Activated CD8-positive, alpha-beta memory T cell treated with anti-CD3 and anti-CD28 coated beads for 36 hours (primary cell): ENCODE data around the gene NHLRC4. TPM values are rescaled to one million over a fixed set of nuclear protein-coding genes. Genes with fewer than 3 reads are reported as not detected.

ENCODE experiments used
- CTCF ChIA-PET: fragments of 350-600 bp; sonication (Branson Sonifier 250); formaldehyde crosslinking; loops from one replicate; lab custom pipeline; 2021; ENCODE audit warnings: antibody characterized with exemption; lab: Charles Lee
- POLR2A ChIA-PET: fragments of 350-600 bp; sonication (Branson Sonifier 250); formaldehyde crosslinking; loops from one replicate; lab custom pipeline; 2021; ENCODE audit warnings: antibody characterized with exemption; lab: Charles Lee
- total RNA-seq, 2 experiments: library from RNA; stranded (reverse); gene quantifications; one replicate each; pipeline ENCODE4 v1.2.3, GENCODE V29; 2021

The NHLRC4 gene
- total RNA-seq, 2 experiments from 2014 or later: 0.25 to 0.27 TPM

DNA sequence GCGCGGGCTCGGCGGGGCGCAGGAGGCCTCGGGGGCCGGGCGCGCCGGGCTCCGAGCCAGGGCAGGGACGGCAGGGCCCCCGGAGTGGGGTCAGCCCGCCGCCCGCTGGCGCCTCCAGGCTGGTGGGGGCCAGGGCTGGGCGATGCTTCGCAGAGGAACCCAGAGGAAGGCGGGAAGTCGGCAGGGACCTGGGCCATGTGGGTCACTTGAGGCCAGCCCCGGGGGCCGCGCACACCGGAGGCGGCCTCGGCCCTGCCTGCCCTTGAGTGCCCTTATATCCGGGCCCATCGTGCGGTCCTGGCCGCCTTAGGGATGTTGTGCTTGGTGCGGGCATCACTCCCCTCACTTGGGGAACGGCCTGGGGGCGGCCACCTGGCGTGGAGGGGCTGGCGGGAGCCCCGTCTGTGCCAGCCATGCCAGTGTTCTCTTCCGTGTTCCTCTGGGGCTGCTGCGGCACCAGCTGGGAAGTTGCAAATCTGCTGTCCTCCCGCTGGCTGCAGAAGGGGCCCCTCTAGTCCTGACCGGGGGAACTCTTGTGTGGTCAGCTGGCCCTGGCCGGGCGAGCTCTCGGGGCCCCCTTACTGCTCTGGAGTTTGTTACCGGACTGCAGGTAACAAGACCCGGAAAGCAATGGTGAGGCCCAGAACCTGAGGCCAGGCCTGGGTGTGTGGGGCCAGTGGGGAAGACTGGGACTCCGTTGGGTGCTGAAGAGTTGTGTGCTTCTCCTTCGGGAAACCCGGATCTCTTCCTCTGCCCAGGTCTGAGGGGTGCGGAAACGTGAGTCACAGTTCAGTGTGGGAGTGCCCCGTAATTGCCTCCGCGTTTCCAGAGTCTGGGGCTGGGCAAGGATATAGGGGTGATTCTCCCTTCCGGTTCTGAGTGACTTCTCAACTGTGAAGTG is 38.4 kb upstream of the NHLRC4 start:
- CTCF ChIA-PET: interaction anchor here (0.8 to 1.7 kb wide), 3 partner anchors 60 to 421 kb away, joined by 3 to 4 read pairs (median 3); partner anchors contain the start of gene RAB11FIP3
- POLR2A ChIA-PET: interaction anchor here (1.2 kb wide), 1 partner anchor 146 kb away, joined by 3 read pairs; no protein-coding TSS in a partner anchor

DNA sequence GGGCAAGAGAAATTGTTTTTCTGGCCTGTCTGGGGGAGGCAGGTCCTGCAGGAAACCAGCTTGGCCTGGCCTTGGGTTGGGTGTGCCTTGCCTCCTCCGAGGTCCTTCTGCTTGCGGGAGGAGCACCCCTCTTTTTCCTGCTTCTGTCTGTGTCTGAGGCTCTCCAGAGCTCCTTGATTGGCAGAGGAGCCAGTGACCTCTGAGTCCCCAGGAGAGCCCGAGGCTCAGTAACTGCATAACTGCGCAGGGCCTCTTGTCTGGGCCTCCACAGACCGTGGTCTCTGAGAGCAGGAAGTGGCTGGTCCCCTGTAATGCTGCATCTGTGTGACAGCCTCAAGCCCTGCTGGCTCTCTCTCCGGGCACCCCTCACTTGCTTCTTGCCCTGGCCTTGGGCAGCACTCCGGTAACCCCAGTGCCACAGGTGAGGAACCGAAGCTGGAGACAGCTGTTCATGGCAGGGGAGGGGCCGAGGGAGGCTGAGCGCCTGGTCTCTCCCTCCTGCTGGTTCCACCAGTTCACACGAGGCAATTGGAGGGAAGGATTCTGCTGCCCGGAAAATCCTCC is 37.7 kb upstream of the NHLRC4 start:
- CTCF ChIA-PET: interaction anchor here (0.8 kb wide), 1 partner anchor 422 kb away, joined by 3 read pairs; no protein-coding TSS in a partner anchor

GRCh38 chr16:530111-530817 is 36.5 kb upstream of the NHLRC4 start:
- CTCF ChIA-PET: interaction anchor here (0.8 kb wide), 1 partner anchor 49 kb away, joined by 3 read pairs; no protein-coding TSS in a partner anchor
- POLR2A ChIA-PET: interaction anchor here (0.7 kb wide), 1 partner anchor 107 kb away, joined by 3 read pairs; no protein-coding TSS in a partner anchor

More for the DNA sequence above, 37.7 kb upstream of the NHLRC4 start:
- POLR2A ChIA-PET: no interaction called here

GRCh38 chr16:531494-532125 is 35.2 kb upstream of the NHLRC4 start:
- POLR2A ChIA-PET: no interaction called here
- CTCF ChIA-PET: no interaction called here

DNA sequence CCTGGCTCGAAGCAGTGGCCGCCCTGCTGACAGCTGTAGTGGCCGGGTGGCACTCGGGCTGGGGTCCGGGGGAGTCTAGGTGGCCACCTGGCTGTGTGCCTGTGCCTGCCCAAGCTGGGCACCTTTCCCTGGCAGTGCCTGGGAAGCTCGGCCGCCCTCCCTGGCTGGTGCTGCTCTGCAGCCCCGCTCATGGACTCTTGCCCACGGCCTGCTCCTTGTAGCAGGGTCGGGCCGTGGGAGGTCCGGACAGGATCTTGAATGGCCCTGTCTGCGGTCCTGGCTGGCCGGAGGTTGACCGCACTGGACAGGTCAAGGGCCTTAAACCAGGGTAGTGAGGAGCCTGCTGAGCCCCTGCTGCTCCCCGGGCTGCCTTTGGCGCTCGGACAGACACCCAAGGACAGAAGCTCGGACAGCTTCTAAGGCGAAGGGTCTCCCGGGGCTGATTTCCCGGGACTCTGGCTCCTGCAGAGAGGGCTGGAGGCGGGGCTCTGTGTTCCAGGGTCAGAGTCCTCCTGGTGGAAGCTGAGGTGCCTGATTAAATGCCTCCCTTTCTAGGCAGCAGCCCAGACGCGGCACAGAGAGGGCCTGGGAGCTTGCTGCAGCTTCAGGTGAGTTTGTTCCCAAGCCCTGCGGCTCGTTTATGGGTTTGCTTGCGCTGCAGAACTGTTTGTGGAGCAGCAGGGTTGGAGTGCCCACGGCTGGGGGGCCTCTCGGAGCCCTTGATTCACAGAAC is 33.2 kb upstream of the NHLRC4 start:
- CTCF ChIA-PET: no interaction called here
- POLR2A ChIA-PET: no interaction called here

DNA sequence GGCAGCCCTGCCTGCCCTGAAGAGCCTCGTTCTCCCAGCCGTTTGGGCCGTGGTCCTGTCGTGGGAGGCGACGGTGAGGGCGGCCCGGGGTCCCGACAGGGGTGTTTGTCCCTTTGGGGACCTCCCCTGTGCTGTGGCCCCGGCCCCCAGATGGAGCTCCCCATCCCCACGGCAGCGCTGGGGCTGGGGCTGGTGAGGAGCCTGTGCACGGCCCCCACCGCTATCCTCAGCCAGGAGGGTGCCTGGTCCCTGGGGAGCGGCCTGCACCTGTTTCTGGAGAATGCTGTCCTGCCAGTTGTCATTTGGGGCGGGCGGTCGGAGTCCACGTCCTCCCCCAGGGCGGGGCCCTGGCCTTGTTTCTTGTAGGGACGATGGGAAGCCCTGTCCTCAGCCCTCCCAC is 32.7 kb upstream of the NHLRC4 start:
- POLR2A ChIA-PET: no interaction called here
- CTCF ChIA-PET: no interaction called here

DNA sequence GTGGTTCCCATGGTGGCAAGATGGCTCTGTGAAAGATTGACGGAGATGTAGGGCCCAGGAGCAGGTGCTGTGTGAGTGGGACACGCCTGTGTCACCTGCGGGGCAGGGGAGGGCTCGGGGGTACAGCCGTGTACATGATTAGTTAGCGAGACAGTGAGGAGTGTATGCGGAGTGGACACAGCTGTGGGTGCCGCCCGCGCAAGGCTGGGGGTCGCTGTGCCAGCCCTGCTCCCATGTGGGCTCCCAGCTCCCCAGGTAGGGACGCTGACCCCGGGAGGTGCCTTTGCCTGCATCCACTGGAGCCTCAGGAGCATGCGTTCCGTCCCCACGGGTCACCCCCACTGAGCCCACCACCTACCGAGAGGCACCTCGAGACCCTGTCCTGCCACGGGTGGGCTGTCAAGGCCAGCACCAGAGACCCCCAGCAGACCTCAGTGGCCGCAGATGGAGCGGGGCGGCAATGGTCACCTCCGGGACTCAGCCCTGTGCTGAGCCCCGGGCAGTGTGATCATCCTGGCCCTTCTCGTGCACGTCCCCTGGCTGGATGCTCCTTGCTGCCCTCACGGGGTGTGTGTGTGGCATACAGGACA is 31.9 kb upstream of the NHLRC4 start:
- ChIA-PET CTCF (no interaction called here), POLR2A (no interaction called here)

DNA sequence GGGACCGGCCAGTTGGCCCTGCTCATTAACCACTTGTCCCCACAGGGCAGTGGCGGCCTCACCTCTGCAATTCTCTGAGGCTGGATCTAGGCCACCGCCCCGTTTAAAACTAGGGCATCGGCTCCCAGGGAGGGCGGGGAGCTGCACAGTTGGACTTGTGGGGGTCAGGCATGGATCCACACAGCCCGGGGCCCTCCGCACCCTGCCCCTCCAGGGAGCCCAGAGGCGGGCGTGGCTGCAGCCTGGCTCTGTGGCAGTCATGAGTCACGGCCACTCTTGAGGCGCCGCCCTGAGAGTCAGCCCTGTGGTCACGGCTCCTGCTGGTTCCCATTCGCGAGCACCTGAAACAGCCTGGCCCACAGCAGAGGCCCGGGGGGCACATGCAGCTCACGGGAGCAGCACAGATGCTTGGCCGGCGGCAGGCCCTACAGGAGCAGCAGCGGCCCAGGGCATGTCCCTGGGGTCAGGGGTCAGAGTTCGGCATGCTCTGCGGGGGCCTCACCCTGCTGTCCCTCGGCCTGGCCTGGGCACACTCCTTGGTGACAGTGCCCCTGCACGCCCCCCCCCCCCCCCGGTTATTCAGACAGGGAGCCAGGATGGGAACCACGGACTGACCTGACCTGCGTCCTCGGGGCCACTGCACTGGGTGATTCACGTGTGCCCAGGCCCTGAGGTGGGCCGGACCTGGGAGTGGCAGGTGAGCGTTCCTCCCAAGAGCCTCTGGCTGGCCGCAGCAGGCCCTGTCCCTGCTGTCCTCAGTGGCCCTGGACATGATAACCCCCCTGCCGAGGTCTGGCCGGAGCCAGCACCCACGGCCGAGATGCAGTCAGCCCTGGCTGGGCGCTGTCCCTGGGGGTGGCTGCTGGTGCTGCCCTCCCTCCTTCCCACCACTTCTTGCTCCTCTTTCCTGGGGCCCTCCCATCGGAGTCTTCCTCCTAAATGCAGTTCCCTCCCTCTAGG is 31.1 kb upstream of the NHLRC4 start:
- ChIA-PET POLR2A (no interaction called here), CTCF (no interaction called here)

DNA sequence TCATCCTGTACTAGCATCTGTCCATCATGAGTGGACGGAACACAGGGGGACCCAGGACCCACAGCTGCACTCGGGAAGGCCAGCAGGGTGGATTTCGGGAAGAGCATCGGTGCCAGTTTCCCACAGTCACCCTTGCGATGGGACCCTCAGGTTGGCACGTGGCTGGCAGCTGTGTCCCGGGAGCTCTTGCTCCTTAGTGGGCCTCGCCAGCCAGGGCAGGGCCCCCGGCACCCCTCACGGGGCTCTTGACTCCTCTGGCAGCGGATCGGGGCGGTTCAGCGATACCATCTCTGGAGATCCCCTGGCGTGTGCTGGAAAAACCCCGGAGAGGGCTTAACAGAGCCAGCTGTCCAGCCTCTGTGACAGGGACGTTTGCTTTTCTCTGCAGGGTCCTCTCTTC is 30.1 kb upstream of the NHLRC4 start:
- POLR2A ChIA-PET: no interaction called here

DNA sequence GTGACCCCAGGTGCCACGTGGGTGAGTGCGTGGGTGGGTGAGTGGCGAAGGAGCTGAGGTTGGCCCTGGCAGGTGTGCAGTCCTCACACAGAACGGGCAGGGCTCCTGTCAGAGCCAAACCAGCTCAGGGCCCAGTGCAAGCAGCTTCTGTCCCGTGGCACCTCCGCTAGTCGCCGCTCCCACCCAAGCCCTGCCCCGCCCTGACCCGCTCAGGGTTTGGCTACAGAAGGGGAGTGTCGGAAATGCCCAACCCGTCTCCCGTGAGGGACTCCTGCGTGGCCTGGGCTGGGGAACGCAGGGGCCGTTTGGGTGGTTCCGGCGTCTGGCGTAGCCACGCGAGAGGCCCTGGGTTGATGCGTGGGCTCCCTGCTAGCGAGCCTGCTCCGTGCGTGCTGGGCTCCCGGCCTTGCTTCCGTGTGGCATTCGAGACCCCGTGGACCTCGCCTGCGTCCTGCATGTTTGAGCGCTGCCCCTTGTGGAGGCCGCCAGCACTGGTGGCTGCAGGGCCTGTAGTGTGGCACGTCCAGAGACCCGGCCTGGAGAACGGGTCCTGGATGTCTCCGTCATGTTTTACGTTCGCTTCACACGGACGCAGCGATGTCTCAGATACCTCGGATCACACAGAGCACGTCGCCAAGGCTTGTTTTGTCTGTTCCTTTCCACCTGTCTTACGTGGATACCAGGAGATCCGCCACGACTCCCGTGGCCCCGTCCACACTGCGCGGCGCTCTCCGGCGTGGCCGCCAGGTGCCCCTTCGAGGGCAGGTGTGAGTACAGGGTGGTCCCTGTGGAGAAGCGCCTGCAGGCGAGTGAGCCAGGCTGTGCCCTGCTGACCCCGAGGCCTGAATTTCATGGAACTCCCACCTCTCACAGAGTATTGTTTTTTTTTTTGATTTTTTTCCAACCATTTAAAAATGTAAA is 29.1 kb upstream of the NHLRC4 start:
- POLR2A ChIA-PET: no interaction called here

More for the DNA sequence above, 30.1 kb upstream of the NHLRC4 start:
- CTCF ChIA-PET: interaction anchor here (0.5 kb wide), 1 partner anchor 30 kb away, joined by 3 read pairs; no protein-coding TSS in a partner anchor

GRCh38 chr16:539901-540530 is 26.8 kb upstream of the NHLRC4 start:
- ChIA-PET POLR2A (no interaction called here), CTCF (no interaction called here)

More for the DNA sequence above, 29.1 kb upstream of the NHLRC4 start:
- CTCF ChIA-PET: no interaction called here

- POLR2A ChIA-PET: no interaction called here
- CTCF ChIA-PET: no interaction called here
These were observed 26.0 kb upstream of the NHLRC4 start for GRCh38 chr16:540645-541340.

- CTCF ChIA-PET: interaction anchor here (1.2 kb wide), 1 partner anchor 36 kb away, joined by 3 read pairs; no protein-coding TSS in a partner anchor
- POLR2A ChIA-PET: no interaction called here
These were observed 23.3 kb upstream of the NHLRC4 start for GRCh38 chr16:543301-544164.

DNA sequence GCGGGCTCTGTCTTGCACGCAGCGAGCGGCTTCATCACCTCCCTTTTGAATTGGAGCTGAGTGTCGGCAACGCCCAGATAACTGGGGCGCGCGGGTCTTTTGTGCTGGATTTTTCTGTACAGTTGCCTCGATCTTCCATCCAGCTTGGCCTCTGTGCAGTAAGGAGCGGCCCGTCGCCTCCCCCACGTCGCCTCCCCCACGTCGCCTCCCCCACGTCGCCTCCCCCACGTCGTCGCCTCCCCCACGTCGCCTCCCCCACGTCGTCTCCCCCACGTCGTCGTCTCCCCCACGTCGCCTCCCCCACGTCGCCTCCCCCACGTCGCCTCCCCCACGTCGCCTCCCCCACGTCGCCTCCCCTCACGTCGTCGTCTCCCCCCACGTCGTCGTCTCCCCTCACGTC is 22.3 kb upstream of the NHLRC4 start:
- CTCF ChIA-PET: interaction anchor here (1.2 kb wide), 1 partner anchor 35 kb away, joined by 3 read pairs; no protein-coding TSS in a partner anchor
- POLR2A ChIA-PET: no interaction called here
